GM18502 (cell line): Measurements from ENCODE around the gene SMCP.

ENCODE experiments used
- ATAC-seq: cut with Tn5 transposase; IDR thresholded peaks from one replicate; pipeline ENCODE4 v1.9.1; 2021; ENCODE audit warnings: mild to moderate bottlenecking; ENCODE audit not compliant: unreplicated experiment, poor library complexity

The SMCP gene, protein sequence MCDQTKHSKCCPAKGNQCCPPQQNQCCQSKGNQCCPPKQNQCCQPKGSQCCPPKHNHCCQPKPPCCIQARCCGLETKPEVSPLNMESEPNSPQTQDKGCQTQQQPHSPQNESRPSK

DNA sequence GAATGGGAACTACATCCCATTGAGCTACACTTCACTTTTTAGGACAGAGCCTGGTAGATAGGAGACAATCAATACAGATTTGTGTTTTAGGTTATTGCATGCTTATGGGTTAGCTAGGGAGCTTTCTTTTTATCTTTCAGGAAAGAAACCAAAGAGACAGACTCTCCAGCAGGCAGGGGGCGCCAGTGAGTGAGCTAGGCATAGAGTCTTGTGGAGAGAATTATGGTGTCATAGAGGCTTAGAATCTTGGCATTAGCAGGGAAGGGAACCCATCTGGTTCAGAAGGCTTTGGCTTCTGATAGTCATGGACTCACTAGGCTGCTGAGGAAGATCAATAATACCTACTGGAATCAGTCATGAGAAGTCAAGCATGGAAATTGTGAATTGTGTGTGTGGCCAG, at the start of gene SMCP:
SMCP (plus strand) TSS at position 281 of the 400 bp plus-strand sequence. CDS start 6,101 bp downstream, outside the sequence.
- ATAC-seq, result no peak

DNA sequence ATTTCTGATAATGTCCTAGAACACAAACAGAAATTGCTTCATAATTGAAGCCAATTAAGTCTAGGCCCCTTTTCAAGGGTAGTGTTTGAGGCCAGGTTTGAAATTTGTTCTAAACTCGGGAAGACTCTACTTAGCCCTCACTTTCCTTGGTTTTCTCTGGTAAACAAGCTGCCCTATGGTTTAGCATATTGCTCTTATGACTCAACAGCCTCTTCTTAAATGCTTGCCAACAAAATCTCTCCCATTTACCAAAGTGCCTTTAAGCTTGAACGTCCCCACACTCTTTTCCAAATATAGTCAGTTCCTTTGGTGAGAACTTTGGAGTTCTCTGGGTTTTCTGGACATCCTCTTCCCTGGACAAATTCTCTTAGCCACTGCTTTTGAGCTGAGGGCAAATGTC, 41.3 kb upstream of the SMCP start:
- ATAC-seq, result no peak

DNA sequence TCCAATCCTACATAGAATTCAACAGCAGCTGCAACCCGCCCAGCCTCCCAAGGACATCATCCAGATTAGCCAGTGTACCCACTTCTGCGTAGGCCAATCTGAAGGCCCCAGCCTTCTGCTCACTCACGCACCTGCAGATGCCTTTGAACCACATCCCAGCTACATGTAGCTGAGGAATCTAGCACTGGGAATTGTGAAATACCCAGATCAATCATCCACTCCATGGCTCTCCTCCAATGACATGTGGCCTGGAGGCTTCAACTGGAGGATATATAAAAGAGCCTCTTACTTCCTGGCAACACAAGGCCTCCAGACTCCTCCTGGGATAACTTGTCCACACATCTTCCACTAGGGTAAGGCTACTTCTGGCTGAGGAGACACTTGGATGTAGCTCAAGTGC, 35.6 kb upstream of the SMCP start, which contains the start of gene LCE6A:
LCE6A (plus strand) TSS at position 301 of the 400 bp plus-strand sequence. CDS start 665 bp downstream, outside the sequence.
- ATAC-seq, result no peak

DNA sequence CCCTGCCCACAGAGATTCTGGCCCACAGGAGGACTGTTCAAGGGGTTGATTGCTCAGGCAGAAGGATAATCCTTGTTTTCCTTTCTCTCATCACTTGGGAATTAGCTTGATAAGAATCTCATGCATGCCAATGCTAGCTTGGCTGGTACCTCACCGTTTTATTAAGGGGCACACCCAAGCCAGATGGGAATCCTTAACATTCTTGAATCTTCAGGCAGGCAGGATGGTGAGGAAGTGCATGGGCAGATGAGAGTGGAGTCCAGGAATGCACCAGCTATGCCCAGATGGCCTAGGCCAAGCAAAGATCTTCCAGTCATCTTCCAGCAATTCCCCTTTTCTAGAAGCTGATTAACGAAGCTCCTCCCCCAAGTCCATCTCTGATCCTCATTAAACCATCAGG, 22.5 kb upstream of the SMCP start:
- ATAC-seq, result no peak

DNA sequence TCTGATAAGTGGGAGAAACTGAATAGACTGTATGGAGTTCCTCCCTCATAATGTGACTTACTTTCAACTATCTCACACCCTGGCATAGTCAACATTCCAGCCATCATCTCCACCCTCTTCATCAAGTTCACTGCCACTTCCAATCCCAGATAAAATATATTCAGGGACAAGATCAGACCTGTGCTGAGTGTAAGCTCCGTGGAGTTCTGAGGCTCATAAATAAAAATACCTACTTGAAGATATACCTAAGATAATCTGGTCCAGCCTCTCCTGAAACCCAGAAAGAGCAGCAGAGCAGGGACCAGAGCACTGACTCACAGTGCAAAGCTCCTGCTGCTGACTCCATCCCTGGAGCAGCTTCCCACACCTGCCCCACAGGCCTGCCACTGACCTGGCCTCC, 20.1 kb upstream of the SMCP start:
- ATAC-seq, result no peak

DNA sequence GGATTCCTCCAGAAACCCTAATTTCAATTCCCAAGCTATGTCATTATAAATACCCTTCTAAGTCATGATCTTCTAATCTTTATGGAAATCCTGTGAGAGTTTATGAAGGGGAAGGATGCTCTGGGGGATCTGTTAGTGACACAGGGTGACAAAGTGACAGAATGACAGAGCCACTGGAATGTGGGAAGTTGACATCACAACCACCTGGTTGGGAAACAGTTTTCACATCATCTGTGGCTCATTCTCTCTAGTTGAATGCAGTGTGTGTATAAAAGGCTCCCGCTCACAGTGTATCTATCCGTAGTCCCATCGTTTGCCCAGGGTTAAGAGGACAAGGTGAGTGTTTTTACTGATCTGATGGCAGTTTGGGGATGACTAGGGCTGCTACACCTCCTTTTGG, 18.4 kb upstream of the SMCP start, which contains the start of gene LCE7A:
LCE7A (plus strand) TSS at position 301 of the 400 bp plus-strand sequence. CDS start 702 bp downstream, outside the sequence.
- no peak for ATAC-seq

DNA sequence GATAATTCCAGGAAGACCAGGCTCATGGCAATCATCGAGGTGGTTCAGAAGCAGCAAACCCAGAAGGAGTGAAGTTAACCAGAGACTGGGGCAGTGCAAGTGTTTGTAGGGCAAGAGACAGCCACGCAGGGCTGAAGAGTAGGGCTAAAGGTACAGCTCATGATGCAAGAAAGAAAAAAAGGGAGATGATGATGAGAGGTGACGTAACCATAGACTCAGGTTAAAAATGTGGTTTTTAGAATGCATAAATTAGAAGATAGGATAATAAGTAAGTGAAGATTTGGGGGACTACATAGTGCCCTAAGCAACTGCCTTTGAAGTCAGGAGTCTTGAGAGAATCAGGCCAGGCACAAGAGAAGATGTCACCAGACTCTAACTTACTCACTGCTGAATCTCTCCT, 18.0 kb upstream of the SMCP start:
- no peak for ATAC-seq

DNA sequence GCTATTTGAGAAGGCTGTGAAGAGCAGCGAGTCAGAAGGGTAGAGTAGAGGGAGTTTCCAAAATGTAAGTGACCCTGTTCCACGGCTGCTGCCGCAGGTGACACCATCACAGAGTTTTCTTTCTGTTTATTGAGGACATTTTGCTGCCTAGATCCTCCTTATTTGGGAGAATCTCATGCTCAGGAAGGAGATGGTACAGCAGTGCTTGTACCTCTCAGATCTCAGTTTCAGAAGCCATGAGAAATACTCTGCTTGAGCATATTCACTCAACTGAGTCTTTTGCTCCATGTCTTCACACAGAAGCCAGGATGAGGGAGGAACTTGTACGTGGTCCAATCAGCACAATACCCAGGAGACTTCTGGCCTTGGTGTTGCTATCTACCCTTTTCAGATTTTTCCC, 16.7 kb upstream of the SMCP start:
- ATAC-seq, result no peak

DNA sequence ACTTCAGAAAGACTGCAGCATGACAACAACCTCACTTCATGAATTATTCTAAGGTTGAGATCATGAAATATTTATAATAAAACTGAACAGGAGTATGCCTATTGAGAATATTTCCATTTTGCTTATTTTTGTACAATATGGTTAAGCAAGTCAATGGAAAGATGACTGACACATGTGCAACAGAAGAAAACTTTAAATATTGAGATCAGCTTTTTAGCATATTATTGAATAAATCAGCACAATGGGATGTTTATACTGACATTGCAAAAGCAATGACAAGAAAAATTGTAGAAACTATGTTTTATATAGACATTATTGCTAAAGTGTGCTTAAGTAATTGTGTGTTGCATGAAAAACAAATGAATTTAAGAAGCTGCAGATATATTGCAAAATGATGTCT, 13.7 kb upstream of the SMCP start:
- ATAC-seq, result no peak

DNA sequence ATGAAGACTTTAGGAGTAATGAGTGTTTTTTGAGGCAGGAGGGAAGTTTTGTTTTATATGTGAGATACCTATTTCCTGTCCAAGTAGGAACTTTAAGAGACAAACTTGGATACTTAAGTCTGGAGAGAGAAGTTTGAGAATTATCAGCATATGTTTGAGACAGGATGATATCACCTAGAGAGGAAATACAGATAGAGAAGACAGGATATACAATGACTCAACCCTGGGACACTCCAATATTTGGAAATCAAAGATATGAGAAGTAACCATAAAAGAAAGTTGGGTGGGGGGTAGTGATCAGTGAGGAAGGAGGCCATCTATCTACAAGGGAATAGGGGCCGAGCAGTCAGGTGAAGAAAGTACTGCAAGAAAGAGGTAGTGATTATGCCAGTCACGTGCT, 11.8 kb upstream of the SMCP start:
- no peak for ATAC-seq

DNA sequence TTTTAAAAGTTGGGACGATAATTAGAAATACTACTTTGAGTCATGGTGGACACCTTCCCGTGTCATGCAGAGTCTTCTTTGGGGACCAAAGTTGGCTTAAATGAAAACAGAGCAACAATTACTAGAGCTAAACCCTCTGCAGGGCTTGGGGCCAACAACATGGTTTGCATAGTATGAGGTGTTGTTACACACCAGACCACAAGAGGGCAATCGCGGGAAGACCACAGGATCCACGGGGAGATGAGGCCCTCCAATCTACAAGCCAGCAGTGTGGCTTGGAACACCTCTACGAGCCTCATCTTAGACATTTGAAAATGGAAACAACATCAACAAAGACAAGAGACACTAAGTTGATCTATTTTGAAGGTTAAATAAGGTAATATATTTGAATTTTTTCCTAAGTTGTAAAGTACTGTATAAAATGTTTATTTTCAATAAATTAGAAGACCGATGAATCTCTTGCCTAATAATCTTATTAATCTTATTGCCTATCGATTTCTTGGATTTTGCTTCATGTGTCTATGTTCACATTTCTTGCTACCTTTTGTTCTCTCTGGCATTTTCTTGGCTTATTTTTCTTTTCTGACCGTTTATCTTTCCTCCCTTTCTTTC, 8.2 kb upstream of the SMCP start:
- peak; percentile 53 for ATAC-seq

DNA sequence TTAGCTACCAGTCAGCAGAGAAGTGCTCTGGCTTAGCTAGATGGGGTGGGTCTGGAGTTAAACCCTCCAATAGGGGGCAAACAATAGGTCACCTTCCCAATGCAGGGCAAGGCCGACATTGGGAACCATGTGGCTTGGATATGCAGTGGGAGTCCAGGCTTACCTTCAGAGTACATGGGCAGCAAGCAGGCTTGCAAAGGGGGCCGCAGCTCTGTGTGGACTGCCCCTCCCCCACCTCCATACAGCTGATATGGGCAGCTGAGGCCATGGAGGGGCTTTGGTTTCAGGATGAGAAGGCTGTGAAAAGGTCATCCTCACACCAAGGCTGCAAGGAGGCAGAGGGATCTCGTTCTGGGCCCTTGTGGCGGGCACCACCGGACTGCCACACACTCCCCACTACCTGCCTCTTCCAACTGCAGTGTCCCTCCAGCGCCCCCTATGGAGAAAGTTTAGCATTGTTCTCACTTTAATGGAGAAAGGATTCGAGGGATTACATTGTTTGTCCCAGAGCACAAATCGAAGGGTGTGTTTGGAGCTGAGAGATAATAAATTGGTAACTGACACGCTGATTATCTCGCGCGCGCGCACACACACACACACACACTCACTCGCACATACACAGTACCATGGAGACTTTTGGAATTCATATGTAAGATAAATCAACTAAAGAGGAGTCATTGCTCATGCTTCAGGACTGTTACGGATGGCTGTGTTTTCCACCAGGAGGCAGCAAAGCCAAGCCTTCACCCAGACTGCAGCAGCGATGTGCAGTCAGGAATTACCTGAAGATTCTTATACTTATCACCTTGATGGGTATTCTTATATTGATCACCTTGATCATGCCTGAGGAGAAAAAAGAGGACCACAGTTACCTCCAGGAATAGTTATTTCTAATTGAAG, 7.0 kb upstream of the SMCP start:
- ATAC-seq, result no peak

DNA sequence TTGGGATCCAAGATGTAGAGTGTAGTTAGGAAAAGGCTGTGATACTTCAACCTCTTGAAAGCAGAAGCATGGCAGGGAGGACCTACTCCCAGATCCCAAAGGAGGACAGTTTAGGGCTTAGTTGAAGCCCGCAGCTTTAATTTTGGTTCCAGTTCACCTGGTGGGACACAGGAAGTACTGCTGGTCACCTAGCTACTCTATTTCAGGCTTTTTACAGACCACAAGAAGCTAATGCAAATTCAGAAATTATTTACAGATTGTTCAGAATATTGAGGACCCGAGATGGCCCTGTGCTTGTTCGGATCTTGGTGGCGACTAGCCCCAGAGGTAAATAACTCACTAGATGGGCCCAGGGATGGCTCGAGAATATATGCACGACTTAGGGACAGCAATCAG, 6.4 kb upstream of the SMCP start:
- ATAC-seq, result no peak

DNA sequence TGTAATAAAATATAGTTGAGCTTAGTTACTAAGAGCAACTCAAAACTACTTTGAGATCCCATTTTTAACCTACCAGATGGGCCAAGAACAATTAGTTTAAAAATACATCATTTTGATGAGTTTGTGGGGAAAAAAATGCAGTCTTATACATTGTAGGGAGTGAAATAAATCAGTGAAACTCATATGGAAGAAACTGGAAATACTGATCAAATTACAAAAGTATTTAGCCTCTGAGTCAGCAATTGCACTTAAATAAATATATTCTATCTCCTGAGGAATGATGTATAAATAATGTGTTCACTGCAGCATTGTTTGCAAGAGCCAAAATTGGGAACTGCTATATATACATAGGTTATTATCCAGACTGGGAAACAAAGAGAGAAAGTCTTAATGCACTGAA, 4.6 kb upstream of the SMCP start:
- no peak for ATAC-seq

DNA sequence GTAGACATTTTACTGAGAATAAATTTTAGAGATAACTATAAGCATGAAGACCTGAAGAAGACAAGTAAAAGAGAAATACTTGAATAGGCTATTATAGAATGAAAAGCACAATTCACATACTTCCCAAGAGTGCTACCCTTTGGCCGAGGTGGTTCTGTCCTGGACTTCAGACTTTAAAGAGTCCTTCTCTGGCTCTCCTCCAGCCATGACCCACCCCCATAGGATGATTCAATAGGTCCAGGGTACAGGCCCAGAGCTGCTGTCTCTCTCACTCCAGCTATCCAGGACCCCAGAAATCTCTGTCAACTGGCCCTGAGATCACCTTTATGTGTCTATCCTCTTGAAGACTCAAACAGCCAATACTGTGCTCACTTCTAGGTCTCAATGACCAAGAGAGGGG, 1.3 kb upstream of the SMCP start:
- ATAC-seq, result no peak

DNA sequence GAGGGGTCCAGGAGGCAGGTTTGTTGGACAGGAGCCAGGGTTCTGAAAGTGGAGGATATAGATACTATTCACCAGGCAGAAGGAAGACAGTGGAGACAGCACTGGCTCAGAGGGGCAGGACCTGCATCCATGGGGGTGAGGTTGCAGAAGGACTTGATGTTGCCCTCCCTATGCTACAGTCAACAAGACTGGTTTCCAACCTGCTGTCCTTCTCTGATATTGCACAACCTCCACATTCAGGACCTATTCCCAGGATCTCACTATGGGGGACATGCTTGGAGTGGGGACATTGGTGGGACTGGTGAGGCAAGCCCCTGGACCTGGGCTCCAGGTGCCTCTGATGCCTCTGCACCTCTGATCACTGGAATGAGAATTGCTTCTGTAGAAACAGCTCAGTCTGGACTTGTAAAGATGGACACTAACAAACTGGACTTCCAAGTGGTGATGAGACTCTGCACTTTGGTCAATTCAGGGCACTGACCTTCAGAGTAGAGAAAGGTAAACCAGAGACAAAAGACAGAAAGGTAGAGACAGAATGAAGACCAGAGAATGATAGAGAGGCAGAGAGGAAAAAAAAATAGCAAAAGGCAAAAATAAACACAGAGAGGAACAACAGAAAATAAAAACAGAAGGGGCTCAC, 1.6 kb downstream of the SMCP start:
- ATAC-seq, result no peak

DNA sequence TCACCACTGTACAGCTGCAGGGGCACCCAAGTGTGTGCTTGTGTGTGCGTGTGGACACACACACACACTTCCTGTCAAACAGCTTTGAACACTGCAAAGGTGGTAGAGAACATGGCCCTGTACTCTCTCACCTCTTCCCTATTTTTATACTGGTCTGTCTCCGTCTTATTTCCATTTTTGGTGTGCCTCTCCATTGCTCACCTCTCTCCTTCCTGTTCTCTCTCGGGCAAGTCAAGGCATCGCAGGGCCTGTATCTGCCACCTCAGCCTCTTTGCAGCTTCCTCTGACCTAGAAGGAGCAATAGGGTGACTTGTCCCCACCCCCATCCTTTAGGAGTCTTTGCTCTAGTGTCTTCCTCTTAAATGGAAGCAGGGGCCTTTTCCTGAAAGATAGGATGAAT, 2.2 kb downstream of the SMCP start:
- no peak for ATAC-seq

DNA sequence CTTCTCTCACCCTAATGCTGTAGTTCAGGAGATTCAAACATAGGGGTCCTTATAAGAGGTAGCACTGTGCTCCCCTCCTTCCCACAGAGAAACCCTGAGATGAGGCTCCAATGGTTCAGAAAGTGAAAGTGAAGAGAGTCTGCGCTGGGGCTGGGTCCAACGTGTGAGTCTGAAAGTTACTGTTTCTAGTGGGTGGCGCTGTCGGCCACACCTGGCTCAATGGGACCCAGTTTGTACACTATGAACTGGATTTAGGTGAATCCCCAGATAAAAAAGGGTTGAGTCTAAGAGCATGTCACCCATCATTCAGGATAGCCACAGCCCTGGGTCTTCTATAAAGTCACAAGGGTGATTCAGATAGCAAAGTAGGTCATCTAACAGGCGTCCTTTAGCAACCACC, 2.8 kb downstream of the SMCP start:
- no peak for ATAC-seq

DNA sequence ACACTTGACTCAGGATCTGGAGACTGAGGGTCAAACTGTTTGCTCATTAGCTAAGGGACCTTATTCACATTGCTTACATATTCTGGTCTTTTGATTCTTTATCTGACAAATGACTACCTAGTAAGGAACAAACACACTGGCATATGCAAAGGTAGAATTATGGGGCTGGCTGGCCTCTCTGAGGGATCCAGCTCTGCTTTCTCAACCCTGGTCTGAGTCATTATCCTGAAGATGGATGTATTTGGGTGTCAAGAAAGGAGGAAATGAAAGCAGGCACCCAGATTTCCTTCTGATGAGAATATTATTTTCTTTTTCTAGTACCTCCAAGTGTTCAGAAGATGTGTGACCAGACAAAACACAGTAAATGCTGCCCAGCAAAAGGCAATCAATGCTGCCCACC, 6.0 kb downstream of the SMCP start:
- no peak for ATAC-seq

DNA sequence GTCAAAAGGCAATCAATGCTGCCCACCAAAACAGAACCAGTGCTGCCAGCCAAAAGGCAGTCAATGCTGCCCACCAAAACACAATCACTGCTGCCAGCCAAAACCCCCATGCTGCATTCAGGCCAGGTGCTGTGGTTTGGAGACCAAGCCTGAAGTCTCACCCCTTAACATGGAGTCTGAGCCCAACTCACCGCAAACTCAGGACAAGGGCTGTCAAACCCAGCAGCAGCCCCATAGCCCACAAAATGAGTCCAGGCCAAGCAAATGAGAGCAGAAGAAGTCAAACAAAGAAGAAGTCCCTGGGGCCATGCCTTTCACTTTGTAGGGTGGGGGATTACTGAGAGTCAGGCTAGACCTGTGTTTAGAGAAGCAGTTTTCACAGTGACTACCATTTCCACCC, 6.4 kb downstream of the SMCP start:
- ATAC-seq, result no peak
